Upper lobe of right lung (tissue), 1 donor: ENCODE results near the gene PPFIBP2. TPM values are rescaled to one million over a fixed set of nuclear protein-coding genes. Genes with fewer than 3 reads are reported as not detected.

ENCODE experiments used
- ATAC-seq: fragments of 200-7000 bp; cut with Tn5 transposase; one replicate; pipeline ENCODE4 v1.9.1; 2020; ENCODE audit warnings: mild to moderate bottlenecking, moderate library complexity
- DNase-seq: peaks from one replicate; pipeline ENCODE4 v3.0.0-alpha.2; 2020
- H3K27ac ChIP-seq: fragments of 200-600 bp; one replicate; pipeline ENCODE4 v1.8.0; 2022
- H3K27me3 ChIP-seq: fragments of 200-600 bp; one replicate; pipeline ENCODE4 v1.8.0; 2022; ENCODE audit warnings: mild to moderate bottlenecking
- H3K36me3 ChIP-seq: fragments of 200-600 bp; one replicate; pipeline ENCODE4 v1.8.0; 2022
- H3K4me1 ChIP-seq: fragments of 200-600 bp; one replicate; pipeline ENCODE4 v1.8.0; 2022
- H3K4me3 ChIP-seq: fragments of 200-600 bp; one replicate; pipeline ENCODE4 v1.8.0; 2022; ENCODE audit warnings: mild to moderate bottlenecking
- H3K9me3 ChIP-seq: fragments of 200-600 bp; one replicate; pipeline ENCODE4 v1.8.0; 2022
- CTCF ChIP-seq: fragments of 200-600 bp; IDR thresholded peaks from one replicate; pipeline ENCODE4 v1.8.0; 2022; ENCODE audit warnings: antibody characterized with exemption
- intact Hi-C: fragments of 100-400 bp; cut with DNase I; formaldehyde crosslinking; loops from one replicate; pipeline ENCODE4 v1.11.0; 2022
- total RNA-seq: library from RNA; stranded (reverse); fragmentation: NEBNext Ultra II Directional; extraction: Animal tissue kit (Norgen Biotek cat#: 25700); gene quantifications from one replicate; pipeline ENCODE4 v1.2.1, GENCODE V29; 2021
- donor health status: DM: no; HTN: yes; CAD: no; lungs with severe emphysema.

Gene PPFIBP2
- total RNA-seq, 1 donor from 2014 or later = 26.8 TPM

GRCh38 chr11:7651140-7651551 is 137.3 kb downstream of the PPFIBP2 start:
- peaks cover 70% of the 10 kb centered on the region for H3K36me3 ChIP-seq
- intact Hi-C loops = loop anchor here (10.0 kb wide), 1 partner anchor 76 kb away; no protein-coding TSS in a partner anchor

GRCh38 chr11:7651700-7652099 is 137.9 kb downstream of the PPFIBP2 start:
- ATAC-seq (no peak), DNase-seq (no peak)
- H3K27ac ChIP-seq = no peak overlapping the region
- no peaks in the 10 kb centered on the region for H3K4me1 ChIP-seq
- no peaks in the 10 kb centered on the region for H3K9me3 ChIP-seq
- H3K27me3 ChIP-seq = no peaks in the 10 kb centered on the region
- no peak for TF ChIP-seq CTCF
- intact Hi-C loops = loop anchor here (10.0 kb wide), 1 partner anchor 77 kb away; no protein-coding TSS in a partner anchor
- no peak overlapping the region for H3K4me3 ChIP-seq
- peaks cover 70% of the 10 kb centered on the region for H3K36me3 ChIP-seq

More at GRCh38 chr11:7651140-7651551, 137.3 kb downstream of the PPFIBP2 start:
- no peak overlapping the region for H3K4me3 ChIP-seq
- H3K4me1 ChIP-seq = no peaks in the 10 kb centered on the region
- H3K27me3 ChIP-seq = no peaks in the 10 kb centered on the region
- TF ChIP-seq CTCF = no peak
- H3K9me3 ChIP-seq = no peaks in the 10 kb centered on the region
- no peak overlapping the region for H3K27ac ChIP-seq
- DNase-seq = no peak
- ATAC-seq = peak; percentile 56

GRCh38 chr11:7654195-7654705 is 140.5 kb downstream of the PPFIBP2 start:
- Histone ChIP-seq H3K36me3 (peaks cover 55% of the 10 kb centered on the region), H3K27me3 (no peaks in the 10 kb centered on the region), H3K4me3 (no peak overlapping the region), H3K27ac (no peak overlapping the region), H3K9me3 (no peaks in the 10 kb centered on the region), H3K4me1 (no peaks in the 10 kb centered on the region)
- DNase-seq = no peak
- ATAC-seq = no peak
- TF ChIP-seq CTCF = no peak
- intact Hi-C loops = loop anchor here (10.0 kb wide), 1 partner anchor 79 kb away; no protein-coding TSS in a partner anchor

- Histone ChIP-seq H3K9me3 (no peaks in the 10 kb centered on the region), H3K4me3 (no peak overlapping the region), H3K27me3 (no peaks in the 10 kb centered on the region), H3K36me3 (peaks cover 42% of the 10 kb centered on the region), H3K27ac (no peak overlapping the region), H3K4me1 (no peaks in the 10 kb centered on the region)
- ATAC-seq = no peak
- intact Hi-C loops = loop anchor here (10.0 kb wide), 1 partner anchor 81 kb away; no protein-coding TSS in a partner anchor
- TF ChIP-seq CTCF = no peak
- no peak for DNase-seq
Measured at GRCh38 chr11:7655253-7656217, 141.7 kb downstream of the PPFIBP2 start.

- ATAC-seq = no peak
- Histone ChIP-seq H3K4me3 (no peak overlapping the region), H3K4me1 (no peaks in the 10 kb centered on the region), H3K27ac (no peak overlapping the region), H3K36me3 (peaks cover 30% of the 10 kb centered on the region), H3K27me3 (no peaks in the 10 kb centered on the region), H3K9me3 (no peaks in the 10 kb centered on the region)
- no peak for DNase-seq
- no peak for TF ChIP-seq CTCF
- intact Hi-C loops = loop anchor here (10.0 kb wide), 1 partner anchor 82 kb away; no protein-coding TSS in a partner anchor
Measured at GRCh38 chr11:7656704-7657103, 142.9 kb downstream of the PPFIBP2 start.
